CD14-positive monocyte (primary cell): Measurements from ENCODE around the gene RBM19. TPM values are rescaled to one million over a fixed set of nuclear protein-coding genes. Genes with fewer than 3 reads are reported as not detected.

Source experiments
- DNase-seq, 3 donors: peaks; one replicate each; pipeline ENCODE4 v3.0.0-alpha.2; 2011 to 2022
- H2AFZ ChIP-seq: 2 replicates; pipeline ENCODE4 v1.6.0; 2012; ENCODE audit warnings: mild to moderate bottlenecking, low read depth, low read length, inconsistent platforms; ENCODE audit not compliant: insufficient read depth, poor library complexity, severe bottlenecking
- H3K27ac ChIP-seq, 2 donors: 1 replicate in 1 of 2; 2 replicates in 1 of 2; pipeline ENCODE4 v1.5.1; 2012 to 2013; ENCODE audit warnings: low read length in 2 of 2, control low read depth in 1 of 2, inconsistent platforms in 1 of 2, low read depth in 1 of 2, mild to moderate bottlenecking in 1 of 2
- H3K27me3 ChIP-seq, 2 donors: one replicate each; pipeline versions ENCODE4 v1.6.0 to v1.6.1; 2011 to 2013; ENCODE audit warnings: low read length in 2 of 2; ENCODE audit not compliant: control insufficient read depth in 2 of 2, insufficient read depth in 2 of 2
- H3K36me3 ChIP-seq, 2 donors: replicated peaks in 1 of 2; 1 replicate in 1 of 2; 2 replicates in 1 of 2; pipeline versions ENCODE4 v1.5.1 to v1.6.1; 2012 to 2013; ENCODE audit warnings: low read length in 2 of 2, control low read depth in 1 of 2, inconsistent platforms in 1 of 2, mild to moderate bottlenecking in 1 of 2; ENCODE audit not compliant: insufficient read depth in 2 of 2, control insufficient read depth in 1 of 2
- H3K4me1 ChIP-seq, 2 donors: 1 replicate in 1 of 2; 2 replicates in 1 of 2; pipeline versions ENCODE4 v1.5.1 to v1.6.1; 2012 to 2013; ENCODE audit warnings: low read length in 2 of 2, control low read depth in 1 of 2, inconsistent platforms in 1 of 2, mild to moderate bottlenecking in 1 of 2, moderate library complexity in 1 of 2; ENCODE audit not compliant: insufficient read depth in 2 of 2, control insufficient read depth in 1 of 2
- H3K4me2 ChIP-seq: replicated peaks from 2 replicates; pipeline ENCODE3; 2012; ENCODE audit warnings: low read length, moderate library complexity, mild to moderate bottlenecking; ENCODE audit not compliant: poor library complexity, severe bottlenecking; ENCODE audit errors: extremely low read depth
- H3K4me3 ChIP-seq, 3 experiments: fragments of 200-600 bp in 1 of 3; sonication (generic) in 1 of 3; replicated peaks in 1 of 3; 1 replicate in 2 of 3; 2 replicates in 1 of 3; pipeline ENCODE4 v1.5.1; 2011 to 2013; ENCODE audit warnings: low read length in 3 of 3, mild to moderate bottlenecking in 3 of 3, control low read depth in 2 of 3, low read depth in 2 of 3, inconsistent platforms in 1 of 3, moderate library complexity in 1 of 3
- H3K79me2 ChIP-seq: 2 replicates; pipeline ENCODE4 v1.6.0; 2012; ENCODE audit warnings: mild to moderate bottlenecking, control low read depth, inconsistent platforms, low read length, moderate library complexity; ENCODE audit not compliant: insufficient read depth
- H3K9ac ChIP-seq: 2 replicates; pipeline ENCODE4 v1.6.0; 2017; ENCODE audit warnings: low read length, mild to moderate bottlenecking; ENCODE audit not compliant: insufficient read depth, poor library complexity, severe bottlenecking
- H3K9me3 ChIP-seq, 2 donors: replicated peaks in 1 of 2; 1 replicate in 1 of 2; 2 replicates in 1 of 2; pipeline versions ENCODE4 v1.5.1 to v1.6.1; 2012 to 2013; ENCODE audit warnings: low read length in 2 of 2, control low read depth in 1 of 2; ENCODE audit not compliant: control insufficient read depth in 1 of 2, insufficient read depth in 1 of 2
- H4K20me1 ChIP-seq: 2 replicates; pipeline ENCODE4 v1.6.0; 2012; ENCODE audit warnings: mild to moderate bottlenecking, low read length, control low read depth, moderate library complexity; ENCODE audit not compliant: insufficient read depth
- H3K27ac Mint-ChIP-seq, 7 donors: one replicate each; pipeline ENCODE4 v1.8.0; 2020; ENCODE audit warnings: mild to moderate bottlenecking in 7 of 7, mixed read lengths in 7 of 7, moderate library complexity in 6 of 7, inconsistent platforms in 2 of 7
- H3K27me3 Mint-ChIP-seq, 3 donors: one replicate each; pipeline ENCODE4 v1.8.0; 2021 to 2022; ENCODE audit warnings: low read depth in 3 of 3, mild to moderate bottlenecking in 3 of 3, mixed read lengths in 3 of 3, moderate library complexity in 3 of 3, inconsistent platforms in 1 of 3
- H3K36me3 Mint-ChIP-seq, 2 donors: one replicate each; pipeline ENCODE4 v1.8.0; 2020; ENCODE audit warnings: mixed read lengths in 2 of 2, inconsistent platforms in 1 of 2, mild to moderate bottlenecking in 1 of 2
- H3K4me1 Mint-ChIP-seq: one replicate; pipeline ENCODE4 v1.8.0; 2020; ENCODE audit warnings: mild to moderate bottlenecking, mixed read lengths
- H3K4me3 Mint-ChIP-seq, 2 donors: one replicate each; pipeline ENCODE4 v1.8.0; 2020; ENCODE audit warnings: mild to moderate bottlenecking in 2 of 2, mixed read lengths in 2 of 2, moderate library complexity in 1 of 2
- H3K9me3 Mint-ChIP-seq, 7 donors: one replicate each; pipeline ENCODE4 v1.8.0; 2020 to 2022; ENCODE audit warnings: mixed read lengths in 7 of 7, mild to moderate bottlenecking in 6 of 7, moderate library complexity in 6 of 7, inconsistent platforms in 2 of 7
- WGBS: methylation state at CpG from one replicate; pipeline ENCODE4 v1.1.5; 2013; ENCODE audit warnings: missing lambda C conversion rate; ENCODE audit not compliant: insufficient coverage; 5-methylcytosine and 5-hydroxymethylcytosine counted together
- intact Hi-C, 2 donors: fragments of 100-400 bp; cut with micrococcal nuclease; formaldehyde crosslinking; loops; one replicate each; pipeline versions ENCODE4 v1.15.0 to v1.15.1; 2023
- polyA plus RNA-seq, 3 donors: library from polyadenylated mRNA; depleted of rRNA in 1 of 3; unstranded in 2 of 3; stranded (reverse) in 1 of 3; fragments of 300-500 nt in 2 of 3; fragments of >200 nt in 1 of 3; fragmentation: Illumina TruSeq in 2 of 3; gene quantifications; 1 replicate in 2 of 3; 2 replicates in 1 of 3; pipeline ENCODE4 v1.2.3, GENCODE V29; 2012 to 2021
- TF ChIP-seq, protein P1 (sequence below): fragments of 200-600 bp; IDR thresholded peaks from one replicate; pipeline ENCODE4 v1.8.0; 2022; ENCODE audit warnings: antibody characterized with exemption, mild to moderate bottlenecking

Gene RBM19
- polyA plus RNA-seq, 3 donors: 2.1 to 30.4 (median 2.2) TPM

DNA sequence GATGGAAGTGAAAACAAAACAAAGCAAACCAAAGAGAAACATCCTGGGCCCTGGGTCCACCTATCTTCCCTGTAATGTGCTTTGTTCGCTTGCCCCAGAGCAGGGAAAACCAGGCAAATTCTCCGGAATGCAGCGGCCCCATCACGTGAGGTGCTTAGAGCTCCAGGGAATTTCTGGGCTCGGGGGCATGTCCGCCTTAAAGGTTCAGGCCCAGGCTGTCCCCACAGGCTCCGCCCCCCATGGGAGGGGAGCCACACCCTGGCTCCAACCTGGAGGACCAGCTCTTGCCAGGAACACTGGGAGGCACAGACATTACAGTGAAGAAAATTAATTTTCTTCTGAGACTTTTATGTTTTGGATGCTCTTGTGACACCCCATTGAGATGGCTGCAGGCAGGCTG, 69.9 kb downstream of the RBM19 start:
- WGBS: 99% methylated on average over 7 of the region's 7 CpGs
- H3K4me3 ChIP-seq: no peak overlapping the region
- Mint-ChIP-seq H3K27me3 (peaks cover 0 to 2% (median 0%) of the 10 kb centered on the region in 3 donors), H3K27ac (no peak overlapping the region), H3K4me3 (no peak overlapping the region), H3K4me1 (no peaks in the 10 kb centered on the region), H3K36me3 (peaks cover 27 to 28% of the 10 kb centered on the region in 2 donors), H3K9me3 (no peaks in the 10 kb centered on the region)
- H3K27me3 ChIP-seq: no peaks in the 10 kb centered on the region
- H3K79me2 ChIP-seq: no peaks in the 10 kb centered on the region
- no peak overlapping the region for H3K9ac ChIP-seq
- H3K9me3 ChIP-seq: no peaks in the 10 kb centered on the region
- TF ChIP-seq, protein P1, sequence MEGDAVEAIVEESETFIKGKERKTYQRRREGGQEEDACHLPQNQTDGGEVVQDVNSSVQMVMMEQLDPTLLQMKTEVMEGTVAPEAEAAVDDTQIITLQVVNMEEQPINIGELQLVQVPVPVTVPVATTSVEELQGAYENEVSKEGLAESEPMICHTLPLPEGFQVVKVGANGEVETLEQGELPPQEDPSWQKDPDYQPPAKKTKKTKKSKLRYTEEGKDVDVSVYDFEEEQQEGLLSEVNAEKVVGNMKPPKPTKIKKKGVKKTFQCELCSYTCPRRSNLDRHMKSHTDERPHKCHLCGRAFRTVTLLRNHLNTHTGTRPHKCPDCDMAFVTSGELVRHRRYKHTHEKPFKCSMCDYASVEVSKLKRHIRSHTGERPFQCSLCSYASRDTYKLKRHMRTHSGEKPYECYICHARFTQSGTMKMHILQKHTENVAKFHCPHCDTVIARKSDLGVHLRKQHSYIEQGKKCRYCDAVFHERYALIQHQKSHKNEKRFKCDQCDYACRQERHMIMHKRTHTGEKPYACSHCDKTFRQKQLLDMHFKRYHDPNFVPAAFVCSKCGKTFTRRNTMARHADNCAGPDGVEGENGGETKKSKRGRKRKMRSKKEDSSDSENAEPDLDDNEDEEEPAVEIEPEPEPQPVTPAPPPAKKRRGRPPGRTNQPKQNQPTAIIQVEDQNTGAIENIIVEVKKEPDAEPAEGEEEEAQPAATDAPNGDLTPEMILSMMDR: no peak
- no peaks in the 10 kb centered on the region for H3K4me1 ChIP-seq
- no peaks in the 10 kb centered on the region for H4K20me1 ChIP-seq
- H3K27ac ChIP-seq: no peak overlapping the region
- H3K36me3 ChIP-seq: peaks cover 0 to 45% of the 10 kb centered on the region in 2 donors
- DNase-seq: no peak
- no peak overlapping the region for H2AFZ ChIP-seq
- H3K4me2 ChIP-seq: no peak overlapping the region
- intact Hi-C loops: no loop called here

DNA sequence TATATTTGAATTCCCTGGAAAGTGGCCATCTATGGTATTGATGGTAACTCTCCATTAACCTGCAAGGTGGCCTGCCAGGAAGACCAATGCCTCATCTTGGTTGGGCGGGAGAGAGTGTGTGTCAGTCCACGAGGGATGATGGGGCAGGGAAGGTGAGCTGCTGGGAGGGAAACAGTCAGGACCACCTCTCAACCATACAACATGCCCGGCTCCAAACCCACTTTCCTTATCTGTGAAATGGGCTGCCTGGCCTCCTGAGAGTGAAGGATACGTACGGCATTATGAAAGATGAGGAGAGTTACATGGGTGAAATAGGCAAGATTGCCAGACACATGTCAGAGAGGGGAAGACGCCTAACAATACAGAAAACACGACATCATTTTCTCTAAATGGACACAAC, 70.9 kb downstream of the RBM19 start:
- H3K79me2 ChIP-seq: no peaks in the 10 kb centered on the region
- no peak overlapping the region for H3K27ac ChIP-seq
- no CpG with 5 or more reads among the region's 7 CpGs for WGBS
- no peak overlapping the region for H3K4me2 ChIP-seq
- TF ChIP-seq, protein P1: no peak
- intact Hi-C loops: no loop called here
- no peaks in the 10 kb centered on the region for H3K9me3 ChIP-seq
- H3K9me3 Mint-ChIP-seq: no peaks in the 10 kb centered on the region
- no peaks in the 10 kb centered on the region for H4K20me1 ChIP-seq
- peaks cover 0 to 41% of the 10 kb centered on the region in 2 donors for H3K36me3 ChIP-seq
- no peaks in the 10 kb centered on the region for H3K4me1 ChIP-seq
- no peaks in the 10 kb centered on the region for H3K27me3 ChIP-seq
- H3K27ac Mint-ChIP-seq: no peak overlapping the region
- H3K27me3 Mint-ChIP-seq: peaks cover 0 to 2% (median 0%) of the 10 kb centered on the region in 3 donors
- peaks cover 31 to 32% of the 10 kb centered on the region in 2 donors for H3K36me3 Mint-ChIP-seq
- H3K4me3 ChIP-seq: no peak overlapping the region
- no peak overlapping the region for H3K4me3 Mint-ChIP-seq
- no peak for DNase-seq
- H2AFZ ChIP-seq: no peak overlapping the region
- no peak overlapping the region for H3K9ac ChIP-seq
- no peaks in the 10 kb centered on the region for H3K4me1 Mint-ChIP-seq
